H1 (cell line): ENCODE data around the gene SPSB1. TPM values are rescaled to one million over a fixed set of nuclear protein-coding genes. Genes with fewer than 3 reads are reported as not detected.

Experiments
- ATF3 ChIP-seq: IDR thresholded peaks from 2 replicates; pipeline ENCODE4 v1.6.1; 2011; ENCODE audit warnings: low read depth, mild to moderate bottlenecking, low read length; ENCODE audit not compliant: insufficient read depth
- CEBPB ChIP-seq: IDR thresholded peaks from 2 replicates; pipeline ENCODE4 v1.6.1; 2012; ENCODE audit warnings: low read depth, low read length
- CTCF ChIP-seq, 3 experiments: IDR thresholded peaks; 1 replicate in 2 of 3; 2 replicates in 1 of 3; pipeline versions ENCODE4 v1.5.1 to v1.6.1; 2011; ENCODE audit warnings: low read length in 3 of 3, mild to moderate bottlenecking in 3 of 3, inconsistent platforms in 2 of 3, low read depth in 1 of 3, moderate library complexity in 1 of 3; ENCODE audit not compliant: insufficient read depth in 1 of 3; ENCODE audit errors: control extremely low read depth in 1 of 3
- SUZ12 ChIP-seq: fragments of 200-600 bp; sonication (generic); IDR thresholded peaks from 2 replicates; pipeline ENCODE4 v1.6.1; 2012; ENCODE audit warnings: mild to moderate bottlenecking, inconsistent platforms, low read length, moderate library complexity, mixed read lengths
- polyA plus RNA-seq, 7 experiments: library from polyadenylated mRNA; depleted of rRNA in 3 of 7; stranded (reverse) in 5 of 7; unstranded in 2 of 7; fragments of >200 nt in 5 of 7; fragments of 200-250 nt in 2 of 7; gene quantifications; 1 replicate in 5 of 7; 2 replicates in 1 of 7; 4 replicates in 1 of 7; pipeline versions ENCODE4 v1.2.1 to v1.2.3, GENCODE V29; 2011 to 2013; ENCODE audit warnings: missing spikeins in 2 of 7, mixed read lengths in 2 of 7
- total RNA-seq: library from RNA; stranded (reverse); fragmentation: NEBNext Ultra II Directional; extraction: Animal tissue kit (Norgen Biotek cat#: 25700); gene quantifications from 2 replicates; pipeline ENCODE4 v1.2.1, GENCODE V29; 2021

Gene SPSB1
- total and polyA plus RNA-seq, 2 of the 8 experiments (the other 6 are each of a cell fraction or from before 2014, with no cell fraction given): 5.3 to 6.4 TPM

DNA sequence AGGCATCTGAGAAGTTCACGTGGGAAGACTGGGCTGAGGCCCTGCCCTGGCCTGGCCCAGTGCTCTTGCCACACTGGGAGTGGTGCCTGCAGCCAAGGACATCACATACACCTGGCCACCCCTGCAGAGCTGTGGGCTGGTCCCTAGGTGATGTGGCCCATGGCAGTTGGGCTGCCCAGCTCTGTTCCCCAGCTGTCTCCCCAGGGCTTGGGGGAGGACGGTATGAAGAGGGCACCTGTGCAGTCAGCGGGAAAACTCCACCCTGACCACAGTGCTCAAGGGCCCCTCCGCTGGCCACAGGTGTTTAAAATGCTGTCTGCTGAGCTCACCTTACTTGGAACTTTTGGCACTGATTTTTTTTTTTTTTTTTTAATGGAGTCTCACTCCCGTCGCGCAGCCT lies 126.2 kb downstream of the SPSB1 start (continued):
- TF ChIP-seq ATF3 (no peak), SUZ12 (no peak), CEBPB (no peak), CTCF (IDR thresholded peaks at IDR 0.05; ENCODE audit: control extremely low read depth in 1 of 3, insufficient read depth in 1 of 3, low read depth in 1 of 3, low read length in 3 of 3) (no peak)

Other genes starting within 250 kb of the SPSB1 start
- not detected in 2 replicates for gene SLC2A5, start 223.3 kb upstream of the SPSB1 start, total RNA-seq
- gene SLC2A5, start 223.3 kb upstream of the SPSB1 start, polyA plus RNA-seq (2011; rRNA removed): 0.12 and 0.14 TPM in 2 replicates
- gene GPR157, start 163.8 kb upstream of the SPSB1 start, total RNA-seq: 9.8 and 11.0 TPM in 2 replicates
- gene GPR157, start 163.8 kb upstream of the SPSB1 start, polyA plus RNA-seq (2011; rRNA removed): 1.0 and 17.5 TPM in 2 replicates
- gene H6PD, start 58.1 kb upstream of the SPSB1 start, total RNA-seq: 3.8 and 4.0 TPM in 2 replicates
- 3.6 and 5.0 TPM in 2 replicates for gene H6PD, start 58.1 kb upstream of the SPSB1 start, polyA plus RNA-seq (2011; rRNA removed)
- gene SLC25A33, start 246.6 kb downstream of the SPSB1 start, total RNA-seq: 12.4 and 12.8 TPM in 2 replicates
- 5.1 and 7.8 TPM in 2 replicates for gene SLC25A33, start 246.6 kb downstream of the SPSB1 start, polyA plus RNA-seq (2011; rRNA removed)